ENCODE data around the gene GLT6D1.

- TF ChIP-seq CTCF (IDR thresholded peaks at IDR 0.05; ENCODE audit: low read depth, low read length) (no peak), EZH2phosphoT487 (IDR thresholded peaks at IDR 0.05; ENCODE audit: low read depth) (no peak)
Measured at GRCh38 chr9:135663451-135663770, 24.1 kb upstream of the GLT6D1 start.

Measured in OCI-LY3 (cell line).